Common myeloid progenitor, CD34-positive (primary cell): ENCODE data around the gene SYT11.

ENCODE experiments used
- CTCF ChIA-PET: fragments of 350-600 bp; sonication (Branson Sonifier 250); formaldehyde crosslinking; loops from one replicate; lab custom pipeline; 2021; ENCODE audit warnings: antibody characterized with exemption; lab: Charles Lee
- POLR2A ChIA-PET: fragments of 350-600 bp; sonication (Branson Sonifier 250); formaldehyde crosslinking; loops from one replicate; lab custom pipeline; 2021; ENCODE audit warnings: antibody characterized with exemption; lab: Charles Lee
- DNase-seq, 3 donors: peaks; one replicate each; pipeline versions ENCODE4 v3.0.0 to v3.0.0-alpha.2; 2013
- H3K27ac ChIP-seq, 2 experiments: 1 replicate in 1 of 2; 2 replicates in 1 of 2; pipeline ENCODE4 v1.7.0; 2013; ENCODE audit warnings: inconsistent platforms in 2 of 2, low read length in 2 of 2, mild to moderate bottlenecking in 2 of 2, low read depth in 1 of 2, moderate library complexity in 1 of 2; ENCODE audit not compliant: severe bottlenecking in 2 of 2, insufficient read depth in 1 of 2, poor library complexity in 1 of 2
- H3K27me3 ChIP-seq, 5 experiments: replicated peaks in 2 of 5; 1 replicate in 3 of 5; 2 replicates in 2 of 5; pipeline versions ENCODE4 v1.6.1 to v1.7.0; 2013; ENCODE audit warnings: low read length in 4 of 5, mild to moderate bottlenecking in 2 of 5, moderate library complexity in 2 of 5, inconsistent platforms in 1 of 5; ENCODE audit not compliant: insufficient read depth in 5 of 5, control insufficient read depth in 4 of 5
- H3K36me3 ChIP-seq, 4 experiments: 1 replicate in 2 of 4; 2 replicates in 2 of 4; pipeline versions ENCODE4 v1.6.1 to v1.7.0; 2013; ENCODE audit warnings: low read length in 3 of 4, control low read depth in 1 of 4, mild to moderate bottlenecking in 1 of 4; ENCODE audit not compliant: control insufficient read depth in 4 of 4, insufficient read depth in 4 of 4
- H3K4me1 ChIP-seq, 4 experiments: 1 replicate in 3 of 4; 2 replicates in 1 of 4; pipeline versions ENCODE4 v1.6.1 to v1.7.1; 2013; ENCODE audit warnings: low read length in 3 of 4, mild to moderate bottlenecking in 3 of 4, control low read depth in 1 of 4, inconsistent platforms in 1 of 4, moderate library complexity in 1 of 4; ENCODE audit not compliant: control insufficient read depth in 4 of 4, insufficient read depth in 4 of 4; ENCODE audit errors: control extremely low read depth in 1 of 4
- H3K4me3 ChIP-seq, 7 experiments: 1 replicate in 4 of 7; 2 replicates in 3 of 7; pipeline versions ENCODE4 v1.5.1 to v1.7.0; 2013; ENCODE audit warnings: mild to moderate bottlenecking in 7 of 7, low read length in 6 of 7, moderate library complexity in 6 of 7, inconsistent platforms in 2 of 7, low read depth in 2 of 7, control low read depth in 1 of 7; ENCODE audit not compliant: insufficient read depth in 4 of 7, control insufficient read depth in 1 of 7; ENCODE audit errors: extremely low read depth in 1 of 7
- H3K9me3 ChIP-seq, 5 experiments: 1 replicate in 4 of 5; 2 replicates in 1 of 5; pipeline versions ENCODE4 v1.6.1 to v1.7.1; 2013; ENCODE audit warnings: low read length in 4 of 5, mild to moderate bottlenecking in 2 of 5, inconsistent platforms in 1 of 5, low read depth in 1 of 5, moderate library complexity in 1 of 5; ENCODE audit not compliant: control insufficient read depth in 4 of 5, insufficient read depth in 2 of 5; ENCODE audit errors: control extremely low read depth in 1 of 5
- WGBS: methylation state at CpG from one replicate; pipeline ENCODE4 v1.1.5; 2013; ENCODE audit not compliant: insufficient coverage; 5-methylcytosine and 5-hydroxymethylcytosine counted together

Gene SYT11

DNA sequence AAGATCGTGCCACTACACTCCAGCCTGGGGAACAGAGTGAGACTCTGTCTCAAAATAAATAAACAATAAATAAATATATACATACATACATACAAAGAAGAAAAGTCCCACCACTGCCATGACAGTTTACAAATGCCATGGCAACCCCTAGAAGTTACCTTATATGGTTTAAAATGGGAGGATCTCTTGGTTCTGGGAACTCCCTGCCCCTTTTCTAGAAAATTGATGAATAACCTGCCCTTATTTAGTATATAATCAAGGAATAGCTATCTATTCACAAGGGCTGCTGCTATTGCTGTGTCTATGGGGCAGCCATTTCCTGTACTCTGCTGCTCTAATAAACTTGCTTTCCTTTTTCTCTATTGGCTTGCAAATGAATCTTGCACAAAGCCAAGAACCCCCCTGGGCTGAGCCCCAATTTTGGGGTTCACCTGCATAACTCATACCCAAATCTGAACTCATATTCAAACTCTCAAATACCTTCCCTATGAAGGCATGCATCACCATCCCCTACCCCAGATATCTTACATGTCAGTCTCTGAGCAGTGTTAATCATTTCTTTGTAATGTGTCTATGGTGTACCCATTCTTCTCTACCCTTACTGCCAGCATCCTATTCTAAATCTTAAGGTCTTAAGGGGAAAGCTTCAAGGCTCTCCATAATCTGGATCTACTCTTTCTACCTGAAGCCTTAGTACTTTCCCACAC lies 11.4 kb upstream of the SYT11 start:
- Histone ChIP-seq H3K4me1 (peaks cover 0 to 9% (median 2%) of the 10 kb centered on the region in 4 experiments), H3K36me3 (peaks cover 21 to 44% (median 37%) of the 10 kb centered on the region in 4 experiments), H3K27ac (no peak overlapping the region), H3K27me3 (no peaks in the 10 kb centered on the region), H3K9me3 (no peaks in the 10 kb centered on the region), H3K4me3 (no peak overlapping the region)
- DNase-seq = no peak
- ChIA-PET CTCF (no interaction called here), POLR2A (no interaction called here)
- no CpG with 5 or more reads among the region's 1 CpG for WGBS

DNA sequence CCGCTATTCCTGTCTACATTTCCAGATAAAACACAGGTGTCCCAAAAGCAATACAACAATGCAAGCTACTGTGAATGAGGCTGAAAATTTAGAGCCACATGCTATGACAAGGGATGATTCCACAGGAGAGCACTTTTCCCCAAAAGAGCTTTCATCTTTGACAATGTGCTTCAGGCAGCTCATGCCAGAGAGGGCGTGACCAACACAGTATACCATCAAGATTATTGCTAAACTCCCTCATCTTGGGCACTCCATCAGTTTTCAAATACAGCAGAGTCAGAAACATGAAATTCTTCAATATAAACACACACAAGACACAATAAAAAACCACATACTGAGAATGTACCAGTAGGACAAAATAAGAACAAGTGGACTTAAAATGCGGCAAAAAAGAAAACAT lies 9.0 kb upstream of the SYT11 start:
- 100% methylated on average over 1 of the region's 3 CpGs for WGBS

DNA sequence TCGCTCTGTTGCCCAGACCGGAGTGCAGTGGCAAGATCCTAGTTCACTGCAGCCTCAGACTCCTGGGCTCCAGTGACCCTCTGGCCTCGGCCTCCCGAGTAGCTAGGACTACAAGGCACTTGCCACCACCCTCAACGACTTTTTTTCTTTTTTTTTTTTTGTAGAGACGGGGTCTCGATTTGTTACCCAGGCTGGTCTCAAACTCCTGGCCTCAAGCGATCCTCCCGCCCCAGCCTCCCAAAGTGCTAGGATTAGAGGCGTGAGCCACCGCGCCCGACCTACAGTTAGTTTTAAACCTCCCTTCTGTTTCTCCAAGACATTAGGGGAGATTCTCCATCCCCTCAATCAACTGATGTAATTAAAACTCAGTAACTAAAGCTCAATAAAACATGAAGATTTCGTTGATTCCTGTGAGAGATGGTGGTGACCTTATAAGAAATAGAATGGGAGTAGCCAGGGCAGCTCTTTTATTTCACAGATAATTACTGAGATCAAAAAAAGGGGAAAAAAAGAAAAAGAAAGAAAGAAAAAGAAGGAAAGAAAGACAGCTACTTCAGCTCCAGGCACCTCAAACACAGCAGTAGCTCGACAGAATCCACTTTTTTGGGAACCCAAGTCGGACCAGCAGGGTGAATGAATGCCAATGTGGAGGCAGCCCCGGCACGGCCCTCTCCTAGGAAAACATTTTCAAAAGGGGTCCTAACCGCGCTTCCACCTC lies 3.0 kb upstream of the SYT11 start:
- POLR2A ChIA-PET = interaction anchor here (1.5 kb wide), 1 partner anchor 53 kb away, joined by 5 read pairs; no protein-coding TSS in a partner anchor
- Histone ChIP-seq H3K4me1 (peaks cover 8 to 42% (median 29%) of the 10 kb centered on the region in 4 experiments), H3K9me3 (no peaks in the 10 kb centered on the region), H3K4me3 (peak overlapping the region; percentile 56 to 94 (median 90)), H3K27ac (peak overlapping the region; percentile 88 to 96), H3K27me3 (no peaks in the 10 kb centered on the region), H3K36me3 (peaks cover 9 to 32% (median 21%) of the 10 kb centered on the region in 4 experiments)
- CTCF ChIA-PET = interaction anchor here (0.7 to 1.0 kb wide), 2 partner anchors 15 to 26 kb away, joined by 3 read pairs; no protein-coding TSS in a partner anchor
- WGBS = 43% methylated on average over 10 of the region's 20 CpGs
- DNase-seq = no peak

More for the DNA sequence above, 9.0 kb upstream of the SYT11 start:
- Histone ChIP-seq H3K4me3 (no peak overlapping the region), H3K27me3 (no peaks in the 10 kb centered on the region), H3K27ac (peak overlapping the region in 1 of 2 experiments; percentile 34), H3K36me3 (peaks cover 22 to 49% (median 28%) of the 10 kb centered on the region in 4 experiments), H3K9me3 (no peaks in the 10 kb centered on the region), H3K4me1 (peaks cover 0 to 3% (median 1%) of the 10 kb centered on the region in 4 experiments)
- ChIA-PET CTCF (interaction anchor here (1.3 kb wide), 1 partner anchor 29 kb away, joined by 3 read pairs; no protein-coding TSS in a partner anchor), POLR2A (interaction anchor here (0.6 kb wide), 1 partner anchor 534 kb away, joined by 3 read pairs; no protein-coding TSS in a partner anchor)
- DNase-seq = no peak

DNA sequence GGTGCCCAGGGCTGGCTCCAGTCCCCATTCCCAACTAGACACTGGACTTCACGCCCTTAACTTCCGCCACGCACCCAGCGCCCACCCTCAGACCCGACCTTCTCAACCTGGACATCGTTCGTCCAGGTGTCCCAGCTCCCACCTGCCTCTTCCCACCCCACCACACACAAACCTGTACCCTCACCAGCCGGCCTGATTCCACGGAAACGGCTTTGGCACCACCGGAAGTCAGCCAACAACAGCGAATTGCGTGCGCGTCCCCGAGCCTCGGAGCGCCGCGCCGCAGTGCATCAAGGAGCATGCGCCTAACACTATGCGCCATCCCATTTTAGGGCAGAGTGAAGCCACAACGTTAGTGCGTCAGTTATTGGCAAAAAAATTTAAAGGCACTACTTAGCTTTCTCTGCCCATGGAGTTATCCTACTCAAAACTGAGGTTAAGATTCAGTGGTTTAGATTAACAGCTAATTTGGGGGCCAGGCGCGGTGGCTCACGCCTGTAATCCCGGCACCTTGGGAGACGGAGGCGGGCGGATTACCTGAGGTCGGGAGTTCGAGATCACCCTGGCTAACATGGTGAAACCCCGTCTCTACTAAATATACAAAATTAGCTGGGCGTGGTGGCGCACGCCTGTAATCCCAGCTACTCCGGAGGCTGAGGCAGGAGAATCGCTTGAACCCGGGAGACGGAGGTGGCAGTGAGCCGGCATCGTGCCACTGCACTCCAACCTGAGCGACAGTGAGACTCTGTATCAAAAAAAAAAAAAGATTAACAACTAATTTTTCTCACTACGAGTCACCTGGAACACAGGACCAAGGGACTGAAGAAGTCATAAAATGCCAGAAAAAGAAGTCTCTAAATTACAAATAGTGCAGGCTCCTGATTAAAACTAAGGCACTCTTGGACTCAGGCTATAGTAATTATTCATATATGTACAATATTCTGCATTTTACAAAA lies 2.1 kb upstream of the SYT11 start, which contains the start of gene GON4L:
Gene GON4L (minus strand): TSS at position 240 of the 956 bp plus-strand sequence. CDS start 3,434 bp downstream, outside the sequence.
- DNase-seq = peak; percentile 91 to 95 (median 94)
- H3K4me1 ChIP-seq = peaks cover 8 to 42% (median 29%) of the 10 kb centered on the region in 4 experiments
- H3K4me3 ChIP-seq = peak within 1 kb of the TSS; percentile 56 to 94 (median 90)
- peaks cover 6 to 25% (median 18%) of the 10 kb centered on the region in 4 experiments for H3K36me3 ChIP-seq
- 13% methylated on average over 31 of the region's 46 CpGs for WGBS
- ChIA-PET CTCF (interaction anchor here (1.0 kb wide), 1 partner anchor 16 kb away, joined by 3 read pairs; no protein-coding TSS in a partner anchor), POLR2A (interaction anchor here (1.5 kb wide), 1 partner anchor 53 kb away, joined by 5 read pairs; no protein-coding TSS in a partner anchor)
- no peaks in the 10 kb centered on the region for H3K27me3 ChIP-seq
- H3K27ac ChIP-seq = peak within 1 kb of the TSS; percentile 88 to 96
- H3K9me3 ChIP-seq = no peaks in the 10 kb centered on the region

DNA sequence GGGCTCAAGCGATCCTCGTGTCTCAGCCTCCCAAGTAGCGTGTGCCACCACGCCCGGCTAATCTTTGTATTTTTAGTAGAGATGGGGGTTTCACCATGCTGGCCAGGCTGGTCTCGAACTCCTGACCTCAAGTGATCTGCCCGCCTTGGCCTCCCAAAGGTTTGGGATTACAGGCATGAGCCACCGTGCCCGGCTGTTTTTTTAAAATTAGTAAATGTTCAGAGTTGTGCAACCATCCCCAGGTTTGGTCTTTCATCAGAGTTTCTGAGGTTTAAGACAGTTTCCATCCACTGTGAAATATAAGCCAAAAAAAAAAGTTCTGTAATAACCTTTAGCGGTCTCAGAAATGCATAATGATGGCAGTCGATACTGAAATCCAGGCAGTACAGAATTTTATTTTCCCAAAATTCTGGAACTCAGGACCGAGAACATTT lies 550 bp upstream of the SYT11 start:
- no peaks in the 10 kb centered on the region for H3K9me3 ChIP-seq
- no peak for DNase-seq
- 37% methylated on average over 6 of the region's 12 CpGs for WGBS
- ChIA-PET POLR2A (interaction anchor here (0.7 to 1.0 kb wide), 3 partner anchors 7 to 46 kb away, joined by 3 to 5 read pairs (median 4); no protein-coding TSS in a partner anchor), CTCF (interaction anchor here (0.8 kb wide), 1 partner anchor 609 kb away, joined by 4 read pairs; no protein-coding TSS in a partner anchor)
- H3K4me3 ChIP-seq = peak overlapping the region in 6 of 7 experiments; percentile 48 to 89 (median 76)
- H3K27me3 ChIP-seq = no peaks in the 10 kb centered on the region
- peaks cover 8 to 42% (median 29%) of the 10 kb centered on the region in 4 experiments for H3K4me1 ChIP-seq
- peaks cover 0 to 14% (median 6%) of the 10 kb centered on the region in 4 experiments for H3K36me3 ChIP-seq
- H3K27ac ChIP-seq = peak overlapping the region; percentile 56 to 83
